Effector memory CD4-positive, alpha-beta T cell (primary cell): Measurements from ENCODE around the gene CDH13.

Source experiments
- DNase-seq, 3 donors: peaks; one replicate each; pipeline ENCODE4 v3.0.0-alpha.2; 2020
- H3K27ac ChIP-seq: 2 replicates; pipeline ENCODE4 v1.7.0; 2013; ENCODE audit warnings: mild to moderate bottlenecking, low read length, moderate library complexity; ENCODE audit not compliant: insufficient read depth, poor library complexity, severe bottlenecking
- H3K27me3 ChIP-seq: replicated peaks from 2 replicates; pipeline ENCODE4 v1.7.0; 2013; ENCODE audit warnings: mild to moderate bottlenecking, low read length; ENCODE audit not compliant: insufficient read depth, control insufficient read depth, poor library complexity, severe bottlenecking
- H3K36me3 ChIP-seq: 2 replicates; pipeline ENCODE4 v1.7.0; 2013; ENCODE audit warnings: mild to moderate bottlenecking, low read length, moderate library complexity; ENCODE audit not compliant: control insufficient read depth, insufficient read depth
- H3K4me1 ChIP-seq: 2 replicates; pipeline ENCODE4 v1.7.0; 2013; ENCODE audit warnings: low read length, mild to moderate bottlenecking; ENCODE audit not compliant: control insufficient read depth, insufficient read depth, poor library complexity, severe bottlenecking
- H3K4me3 ChIP-seq: 2 replicates; pipeline ENCODE4 v1.7.0; 2013; ENCODE audit warnings: low read length, low read depth, mild to moderate bottlenecking; ENCODE audit not compliant: insufficient read depth, poor library complexity, severe bottlenecking
- H3K9me3 ChIP-seq: 2 replicates; pipeline ENCODE4 v1.7.0; 2013; ENCODE audit warnings: mild to moderate bottlenecking, low read length, moderate library complexity; ENCODE audit not compliant: control insufficient read depth

CDH13 gene

DNA sequence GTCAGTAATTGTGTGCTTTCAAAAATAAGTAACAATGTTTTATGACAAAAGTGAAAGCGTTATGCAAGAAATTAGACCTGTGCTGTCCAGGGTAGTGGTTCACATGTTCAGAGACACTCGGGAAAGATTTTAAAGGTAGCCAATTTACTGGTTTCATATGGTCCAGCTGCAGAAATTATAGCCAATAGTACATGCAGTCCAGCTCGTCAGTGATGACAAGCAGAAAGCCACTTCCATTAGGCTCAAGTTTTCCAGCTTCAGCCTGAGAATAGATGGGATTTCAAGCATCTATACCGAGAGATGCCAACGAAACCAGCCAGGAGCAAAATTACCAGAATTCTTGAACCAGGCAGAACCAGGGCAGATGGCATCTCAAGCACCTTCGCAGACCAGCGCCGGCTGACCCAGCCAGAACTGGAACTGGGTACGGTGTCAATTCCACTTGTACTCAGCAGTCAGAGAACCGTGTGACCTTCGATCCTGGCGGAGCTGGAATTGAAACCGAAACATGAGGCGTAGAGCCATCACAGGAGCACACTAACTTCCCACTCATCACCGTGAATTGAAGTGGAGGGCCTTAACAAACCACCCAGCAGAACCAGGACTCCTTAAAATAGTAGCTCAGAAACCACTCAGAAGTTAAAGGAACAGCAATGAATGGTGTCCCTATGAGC is 973.2 kb downstream of the CDH13 start:
- H3K9me3 ChIP-seq = no peaks in the 10 kb centered on the region
- no peaks in the 10 kb centered on the region for H3K36me3 ChIP-seq
- no peaks in the 10 kb centered on the region for H3K4me1 ChIP-seq
- no peaks in the 10 kb centered on the region for H3K27me3 ChIP-seq
- H3K4me3 ChIP-seq = no peak overlapping the region
- H3K27ac ChIP-seq = no peak overlapping the region
- no peak for DNase-seq

GRCh38 chr16:83602761-83603722 is 976.3 kb downstream of the CDH13 start:
- Histone ChIP-seq H3K27ac (no peak overlapping the region), H3K27me3 (no peaks in the 10 kb centered on the region), H3K4me1 (no peaks in the 10 kb centered on the region), H3K9me3 (no peaks in the 10 kb centered on the region), H3K4me3 (no peak overlapping the region), H3K36me3 (no peaks in the 10 kb centered on the region)
- no peak for DNase-seq

DNA sequence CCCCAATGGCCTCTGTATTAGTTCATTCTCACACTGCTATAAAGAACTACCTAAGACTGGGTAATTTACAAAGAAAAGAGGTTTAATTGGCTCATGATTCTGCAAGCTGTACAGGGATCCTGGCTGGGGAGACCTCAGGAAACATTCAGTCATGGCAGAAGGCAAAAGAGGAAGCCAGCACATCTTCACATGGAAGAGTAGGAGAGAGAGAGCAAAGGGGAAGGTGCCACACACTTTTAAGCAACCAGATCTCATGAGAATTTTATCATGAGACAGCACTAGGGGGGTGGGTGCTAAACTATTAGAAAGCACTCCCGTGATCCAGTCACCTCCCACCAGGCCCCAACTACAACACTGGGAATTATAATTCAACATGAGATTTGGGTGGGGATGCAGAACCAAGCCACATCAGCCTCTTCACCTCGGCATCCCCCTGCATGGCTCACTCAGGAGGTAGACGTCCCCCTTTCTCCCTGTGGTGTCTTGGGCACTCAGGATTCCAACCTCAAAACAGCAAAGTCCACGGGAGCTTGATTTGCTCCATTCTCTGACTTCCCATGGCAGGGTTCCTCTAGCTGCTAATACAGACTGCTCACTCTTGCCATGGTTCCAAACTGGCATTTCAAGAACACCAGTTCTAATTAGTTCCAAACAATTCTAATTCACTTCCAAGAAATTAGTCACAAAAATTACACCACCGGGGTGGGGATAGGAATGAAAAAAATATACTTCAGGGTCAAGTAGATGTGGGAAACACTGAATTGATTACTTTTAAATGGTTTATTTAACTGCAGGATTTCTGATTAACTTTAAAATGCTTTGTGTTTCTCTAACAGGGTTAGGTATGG is 977.2 kb downstream of the CDH13 start:
- no peak overlapping the region for H3K4me3 ChIP-seq
- H3K9me3 ChIP-seq = no peaks in the 10 kb centered on the region
- no peak for DNase-seq
- no peaks in the 10 kb centered on the region for H3K4me1 ChIP-seq
- no peaks in the 10 kb centered on the region for H3K36me3 ChIP-seq
- no peak overlapping the region for H3K27ac ChIP-seq
- H3K27me3 ChIP-seq = no peaks in the 10 kb centered on the region

- H3K9me3 ChIP-seq = no peaks in the 10 kb centered on the region
- no peak overlapping the region for H3K27ac ChIP-seq
- no peak for DNase-seq
- no peaks in the 10 kb centered on the region for H3K4me1 ChIP-seq
- H3K36me3 ChIP-seq = no peaks in the 10 kb centered on the region
- H3K4me3 ChIP-seq = no peak overlapping the region
- no peaks in the 10 kb centered on the region for H3K27me3 ChIP-seq
Observed at GRCh38 chr16:83606486-83607030, 979.8 kb downstream of the CDH13 start.

DNA sequence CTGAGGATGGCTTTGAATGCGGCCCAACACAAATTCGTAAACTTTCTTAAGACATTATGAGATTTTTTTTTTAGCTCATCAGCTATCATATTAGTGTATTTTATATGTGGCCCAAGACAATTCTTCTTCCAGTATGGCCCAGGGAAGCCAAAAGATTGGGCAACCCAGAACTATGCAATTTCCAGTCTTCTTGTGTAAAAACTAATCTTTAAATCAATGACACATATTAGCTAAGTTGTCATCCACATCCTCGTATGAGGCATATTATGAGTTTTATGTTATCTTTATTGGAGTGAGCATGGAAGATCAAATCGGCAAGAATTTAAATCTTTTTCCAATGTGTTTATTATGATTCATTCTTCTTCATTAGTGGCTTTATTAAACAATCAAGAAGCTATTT is 982.4 kb downstream of the CDH13 start:
- DNase-seq = no peak
- Histone ChIP-seq H3K27ac (no peak overlapping the region), H3K36me3 (no peaks in the 10 kb centered on the region), H3K4me1 (no peaks in the 10 kb centered on the region), H3K9me3 (no peaks in the 10 kb centered on the region), H3K27me3 (no peaks in the 10 kb centered on the region), H3K4me3 (no peak overlapping the region)

DNA sequence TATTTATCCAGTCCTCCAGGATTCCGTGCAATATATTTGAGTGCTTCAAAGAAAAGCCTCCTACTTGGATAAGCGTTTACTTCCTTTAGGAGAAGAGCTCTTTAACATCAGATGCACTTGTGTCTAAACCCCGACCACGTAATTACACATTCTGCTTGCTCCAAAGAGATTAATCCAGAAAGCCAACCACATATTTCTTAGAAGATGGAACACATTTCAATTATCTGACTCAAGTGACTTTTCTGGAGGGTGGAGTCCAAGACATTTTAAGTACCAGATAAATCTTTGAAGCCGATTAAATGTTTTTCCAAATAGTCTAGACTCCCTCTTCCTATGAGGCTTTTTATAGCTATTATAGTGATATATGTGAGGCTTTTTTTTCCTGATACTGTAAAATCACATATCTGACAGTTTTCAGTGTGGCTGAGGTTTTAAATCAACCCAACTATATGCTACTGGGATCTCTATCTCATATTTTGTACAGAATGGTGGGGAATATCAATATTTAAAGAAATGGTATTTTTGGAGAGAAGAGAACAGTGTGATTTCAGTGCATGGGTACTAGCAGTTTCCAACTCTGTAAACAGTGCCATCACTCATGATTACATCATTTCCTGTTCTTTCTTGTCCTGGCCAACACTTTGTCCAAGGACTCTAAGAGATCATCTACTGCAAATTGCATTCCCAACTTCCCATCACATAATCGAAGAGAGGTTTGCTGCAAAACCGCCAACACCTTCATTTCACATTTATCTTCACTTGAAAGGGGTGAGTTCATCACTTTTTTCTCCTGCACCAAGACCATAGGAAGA is 988.6 kb downstream of the CDH13 start:
- Histone ChIP-seq H3K36me3 (no peaks in the 10 kb centered on the region), H3K9me3 (no peaks in the 10 kb centered on the region), H3K27ac (no peak overlapping the region), H3K4me1 (no peaks in the 10 kb centered on the region), H3K4me3 (no peak overlapping the region), H3K27me3 (no peaks in the 10 kb centered on the region)
- no peak for DNase-seq

- no peak overlapping the region for H3K4me3 ChIP-seq
- no peaks in the 10 kb centered on the region for H3K4me1 ChIP-seq
- no peak for DNase-seq
- no peak overlapping the region for H3K27ac ChIP-seq
- H3K27me3 ChIP-seq = no peaks in the 10 kb centered on the region
- H3K36me3 ChIP-seq = no peaks in the 10 kb centered on the region
- no peaks in the 10 kb centered on the region for H3K9me3 ChIP-seq
Observed at GRCh38 chr16:83615953-83616350, 989.2 kb downstream of the CDH13 start.

GRCh38 chr16:83619381-83620150 is 992.8 kb downstream of the CDH13 start:
- H3K27ac ChIP-seq = no peak overlapping the region
- no peaks in the 10 kb centered on the region for H3K4me1 ChIP-seq
- no peaks in the 10 kb centered on the region for H3K27me3 ChIP-seq
- no peaks in the 10 kb centered on the region for H3K9me3 ChIP-seq
- no peak overlapping the region for H3K4me3 ChIP-seq
- DNase-seq = no peak
- H3K36me3 ChIP-seq = no peaks in the 10 kb centered on the region
